ENCODE data around the gene SYPL2. TPM values are rescaled to one million over a fixed set of nuclear protein-coding genes. Genes with fewer than 3 reads are reported as not detected.
A peak's percentile ranks its signal among the peaks of the same experiment; 100 is the strongest.

SYPL2 gene
- total RNA-seq, 1 donor from 2014 or later: 1.1 TPM

GRCh38 chr1:109527846-109528695 lies 61.7 kb downstream of the SYPL2 start:
- H3K4me1 Mint-ChIP-seq (ENCODE audit: low read depth): peaks cover 7% of the 10 kb centered on the region
- H3K27me3 Mint-ChIP-seq: peaks cover 33% of the 10 kb centered on the region
- DNase-seq (ENCODE audit: low spot score, unreplicated experiment): no peak
- no peak overlapping the region for H3K27ac Mint-ChIP-seq
- TF ChIP-seq CTCF (IDR thresholded peaks at IDR 0.05; ENCODE audit: unreplicated experiment): no peak
- H3K9me3 Mint-ChIP-seq (ENCODE audit: low read depth): no peaks in the 10 kb centered on the region
- no peaks in the 10 kb centered on the region for H3K36me3 Mint-ChIP-seq (ENCODE audit: insufficient read depth)
- no peak overlapping the region for H3K4me3 Mint-ChIP-seq (ENCODE audit: low read depth)

GRCh38 chr1:109528712-109529111 lies 62.4 kb downstream of the SYPL2 start:
- H3K27me3 Mint-ChIP-seq: peaks cover 33% of the 10 kb centered on the region
- no peaks in the 10 kb centered on the region for H3K36me3 Mint-ChIP-seq (ENCODE audit: insufficient read depth)
- no peak overlapping the region for H3K27ac Mint-ChIP-seq
- TF ChIP-seq CTCF (IDR thresholded peaks at IDR 0.05; ENCODE audit: unreplicated experiment): no peak
- no peaks in the 10 kb centered on the region for H3K9me3 Mint-ChIP-seq (ENCODE audit: low read depth)
- no peak overlapping the region for H3K4me3 Mint-ChIP-seq (ENCODE audit: low read depth)
- no peak for DNase-seq (ENCODE audit: low spot score, unreplicated experiment)
- H3K4me1 Mint-ChIP-seq (ENCODE audit: low read depth): peaks cover 7% of the 10 kb centered on the region

GRCh38 chr1:109529881-109530456 lies 63.6 kb downstream of the SYPL2 start:
- no peak for TF ChIP-seq CTCF (IDR thresholded peaks at IDR 0.05; ENCODE audit: unreplicated experiment)
- Mint-ChIP-seq H3K9me3 (ENCODE audit: low read depth) (no peaks in the 10 kb centered on the region), H3K36me3 (ENCODE audit: insufficient read depth) (no peaks in the 10 kb centered on the region), H3K27me3 (peaks cover 33% of the 10 kb centered on the region), H3K4me3 (ENCODE audit: low read depth) (no peak overlapping the region), H3K4me1 (ENCODE audit: low read depth) (peaks cover 7% of the 10 kb centered on the region), H3K27ac (peak overlapping the region; percentile 62)
- no peak for DNase-seq (ENCODE audit: low spot score, unreplicated experiment)

GRCh38 chr1:109530457-109531087 lies 64.2 kb downstream of the SYPL2 start:
- Mint-ChIP-seq H3K4me3 (ENCODE audit: low read depth) (no peak overlapping the region), H3K9me3 (ENCODE audit: low read depth) (no peaks in the 10 kb centered on the region), H3K36me3 (ENCODE audit: insufficient read depth) (no peaks in the 10 kb centered on the region), H3K27me3 (peaks cover 36% of the 10 kb centered on the region), H3K4me1 (ENCODE audit: low read depth) (peaks cover 7% of the 10 kb centered on the region), H3K27ac (peak overlapping the region; percentile 47)
- TF ChIP-seq CTCF (IDR thresholded peaks at IDR 0.05; ENCODE audit: unreplicated experiment): no peak
- DNase-seq (ENCODE audit: low spot score, unreplicated experiment): no peak

GRCh38 chr1:109531380-109531779 lies 65.0 kb downstream of the SYPL2 start:
- Mint-ChIP-seq H3K4me1 (ENCODE audit: low read depth) (peaks cover 7% of the 10 kb centered on the region), H3K27ac (no peak overlapping the region)
- TF ChIP-seq CTCF (IDR thresholded peaks at IDR 0.05; ENCODE audit: unreplicated experiment): no peak

More at GRCh38 chr1:109531380-109531779, 65.0 kb downstream of the SYPL2 start:
- Mint-ChIP-seq H3K9me3 (ENCODE audit: low read depth) (no peaks in the 10 kb centered on the region), H3K36me3 (ENCODE audit: insufficient read depth) (no peaks in the 10 kb centered on the region), H3K4me3 (ENCODE audit: low read depth) (no peak overlapping the region), H3K27me3 (peaks cover 29% of the 10 kb centered on the region)
- no peak for DNase-seq (ENCODE audit: low spot score, unreplicated experiment)

All from progenitor cell of endocrine pancreas (in vitro differentiated cells).